GM12874 (cell line): Measurements from ENCODE around the gene CASP10.

Experiments used
- CTCF ChIP-seq: IDR thresholded peaks from 2 replicates; pipeline ENCODE4 v1.5.1; 2011; ENCODE audit warnings: low read depth, mild to moderate bottlenecking, control low read depth, low read length, moderate library complexity; ENCODE audit not compliant: insufficient read depth

CASP10 gene

DNA sequence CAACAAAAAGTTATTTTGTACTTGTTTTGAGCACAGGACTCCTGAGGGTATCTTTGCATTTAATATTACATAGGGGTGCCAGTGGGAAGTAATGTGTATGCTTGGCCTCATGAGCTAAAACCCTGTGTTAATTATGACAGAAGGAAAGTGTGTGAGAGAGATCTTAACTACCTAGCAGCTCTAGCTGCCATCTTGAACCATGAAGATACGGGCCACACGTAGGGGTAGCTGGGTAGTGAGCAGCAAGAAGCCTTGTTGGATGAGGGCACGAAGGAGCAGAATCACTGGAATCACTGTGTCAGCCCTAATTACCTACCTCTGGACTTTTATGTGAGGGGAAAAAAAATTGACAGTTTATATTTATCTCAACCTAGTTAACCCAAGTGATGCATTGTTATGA is 15.4 kb upstream of the CASP10 start:
- no peak for TF ChIP-seq CTCF

GRCh38 chr2:201171259-201171814 is 11.6 kb upstream of the CASP10 start:
- TF ChIP-seq CTCF: no peak

DNA sequence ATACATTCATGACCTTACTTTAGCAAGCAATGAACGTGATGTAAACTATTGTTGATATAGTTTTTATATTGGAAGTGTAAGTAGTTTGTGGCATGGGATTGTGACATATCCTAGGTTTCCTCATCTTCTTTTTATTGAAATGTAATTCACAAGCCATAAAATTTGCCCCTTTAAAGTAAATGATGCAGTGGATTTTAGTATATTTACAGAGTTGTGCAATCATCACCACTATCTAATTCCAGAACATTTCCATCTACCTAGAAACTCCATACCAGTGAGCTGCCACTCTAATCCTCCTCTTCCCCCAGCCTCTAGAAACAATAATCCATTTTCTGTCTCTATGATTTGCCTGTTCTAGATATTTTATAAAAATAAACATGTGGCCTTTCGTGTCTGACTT is 10.7 kb upstream of the CASP10 start:
- TF ChIP-seq CTCF: no peak

DNA sequence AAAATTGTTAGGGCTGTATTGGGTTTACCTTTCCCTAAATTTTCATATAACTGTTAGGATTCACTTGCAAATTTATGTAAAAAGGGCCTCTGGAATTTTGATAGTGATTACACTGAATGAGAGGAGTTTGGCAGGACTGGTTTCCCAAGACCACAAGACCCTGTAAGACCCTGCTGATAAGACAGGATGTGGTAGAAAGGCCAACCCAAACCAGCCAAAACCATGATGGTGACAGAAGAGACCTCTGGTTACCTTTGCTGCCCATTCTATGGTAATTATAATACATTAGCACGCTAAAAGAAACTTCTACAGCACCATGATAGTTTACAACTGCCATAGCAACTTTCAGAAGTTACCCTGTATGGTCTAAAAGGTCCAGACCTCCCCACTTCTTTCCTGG is 8.3 kb upstream of the CASP10 start:
- TF ChIP-seq CTCF: no peak

- TF ChIP-seq CTCF: no peak
Measured at GRCh38 chr2:201176081-201176481, 6.9 kb upstream of the CASP10 start.

DNA sequence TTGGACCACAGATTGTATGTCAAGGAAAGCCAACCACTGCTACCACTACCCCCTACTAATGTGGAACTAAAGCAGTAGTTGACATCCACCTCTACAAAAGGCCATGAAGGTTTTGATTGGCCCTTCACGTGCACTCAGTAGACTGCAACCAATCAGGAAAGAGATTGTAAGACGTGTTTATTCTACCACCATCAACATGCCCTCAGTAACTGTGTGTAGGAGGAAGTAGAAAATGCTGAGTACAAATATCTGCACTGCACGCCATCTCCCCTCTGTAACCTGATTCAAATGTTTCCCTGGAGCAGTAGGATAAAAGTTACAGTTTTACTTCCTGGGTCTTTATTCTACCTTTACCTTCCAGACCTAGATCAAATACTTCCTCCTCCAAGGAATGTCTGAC is 2.9 kb upstream of the CASP10 start:
- no peak for TF ChIP-seq CTCF

DNA sequence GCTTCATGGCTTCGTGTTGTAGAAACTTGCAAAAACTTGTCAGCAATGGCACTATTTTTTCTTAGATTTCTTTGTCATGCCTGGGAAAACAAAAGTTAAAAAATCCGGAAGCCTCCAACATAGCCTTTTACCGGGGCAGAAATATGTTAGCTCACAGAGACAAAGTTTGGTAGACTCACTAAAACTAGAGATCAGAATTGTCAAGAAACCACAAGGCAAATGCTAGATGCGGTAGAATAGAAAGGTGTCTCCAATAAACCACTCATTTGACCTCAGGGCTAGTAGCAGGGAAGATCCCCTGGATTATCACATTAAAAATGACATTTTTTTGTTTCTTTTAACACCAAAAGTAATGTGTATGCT is 405 bp downstream of the CASP10 start:
- TF ChIP-seq CTCF: no peak

- no peak for TF ChIP-seq CTCF
Measured at GRCh38 chr2:201185863-201186262, 2.9 kb downstream of the CASP10 start.
